ENCODE results near the gene FCAMR. TPM values are rescaled to one million over a fixed set of nuclear protein-coding genes. Genes with fewer than 3 reads are reported as not detected.

The FCAMR gene
- total and polyA plus RNA-seq, 4 donors, result 0.14 to 0.59 (median 0.39) TPM

DNA sequence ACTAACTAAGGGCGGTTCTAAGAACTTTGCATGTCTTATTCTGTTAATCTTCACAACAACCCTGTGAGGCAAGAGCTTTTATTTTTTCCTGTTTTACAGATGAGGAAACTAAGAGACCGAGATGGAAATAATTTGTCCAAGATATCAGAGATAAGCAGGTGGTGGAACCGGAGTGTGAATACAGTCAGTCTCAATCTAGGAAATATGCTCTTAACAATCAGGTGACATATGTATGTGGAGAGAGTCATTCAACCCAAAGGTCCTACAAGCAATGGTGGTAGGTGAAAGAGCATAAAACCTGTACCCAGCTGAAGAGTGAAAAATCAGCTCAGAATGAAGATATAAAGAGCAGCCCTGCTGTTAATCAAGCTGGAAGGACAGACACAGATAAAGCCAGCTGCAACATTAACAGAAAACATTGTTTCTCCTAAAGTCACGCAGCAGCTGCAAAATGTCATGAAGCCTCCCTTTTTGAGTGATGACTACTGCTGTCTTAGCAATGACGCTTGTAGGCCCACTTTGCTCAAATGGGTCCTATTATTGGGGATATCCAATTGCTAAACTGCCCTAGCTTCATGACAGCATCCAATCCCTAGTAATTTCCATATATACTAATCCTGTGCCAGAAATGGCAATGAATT is 30.5 kb upstream of the FCAMR start:
- TF ChIP-seq RAD21 (IDR thresholded peaks at IDR 0.05) (no peak), HNF4A (conservative IDR thresholded peaks at IDR 0.05) (no peak), HNF4G (IDR thresholded peaks at IDR 0.05) (no peak), JUND (IDR thresholded peaks at IDR 0.05) (no peak), TAF1 (conservative IDR thresholded peaks at IDR 0.05) (no peak), RXRA (IDR thresholded peaks at IDR 0.05) (no peak), YY1 (IDR thresholded peaks at IDR 0.05) (no peak)
- TF ChIP-seq, protein P1, sequence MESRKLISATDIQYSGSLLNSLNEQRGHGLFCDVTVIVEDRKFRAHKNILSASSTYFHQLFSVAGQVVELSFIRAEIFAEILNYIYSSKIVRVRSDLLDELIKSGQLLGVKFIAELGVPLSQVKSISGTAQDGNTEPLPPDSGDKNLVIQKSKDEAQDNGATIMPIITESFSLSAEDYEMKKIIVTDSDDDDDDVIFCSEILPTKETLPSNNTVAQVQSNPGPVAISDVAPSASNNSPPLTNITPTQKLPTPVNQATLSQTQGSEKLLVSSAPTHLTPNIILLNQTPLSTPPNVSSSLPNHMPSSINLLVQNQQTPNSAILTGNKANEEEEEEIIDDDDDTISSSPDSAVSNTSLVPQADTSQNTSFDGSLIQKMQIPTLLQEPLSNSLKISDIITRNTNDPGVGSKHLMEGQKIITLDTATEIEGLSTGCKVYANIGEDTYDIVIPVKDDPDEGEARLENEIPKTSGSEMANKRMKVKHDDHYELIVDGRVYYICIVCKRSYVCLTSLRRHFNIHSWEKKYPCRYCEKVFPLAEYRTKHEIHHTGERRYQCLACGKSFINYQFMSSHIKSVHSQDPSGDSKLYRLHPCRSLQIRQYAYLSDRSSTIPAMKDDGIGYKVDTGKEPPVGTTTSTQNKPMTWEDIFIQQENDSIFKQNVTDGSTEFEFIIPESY (IDR thresholded peaks at IDR 0.05), result no peak
- TF ChIP-seq, protein P2, sequence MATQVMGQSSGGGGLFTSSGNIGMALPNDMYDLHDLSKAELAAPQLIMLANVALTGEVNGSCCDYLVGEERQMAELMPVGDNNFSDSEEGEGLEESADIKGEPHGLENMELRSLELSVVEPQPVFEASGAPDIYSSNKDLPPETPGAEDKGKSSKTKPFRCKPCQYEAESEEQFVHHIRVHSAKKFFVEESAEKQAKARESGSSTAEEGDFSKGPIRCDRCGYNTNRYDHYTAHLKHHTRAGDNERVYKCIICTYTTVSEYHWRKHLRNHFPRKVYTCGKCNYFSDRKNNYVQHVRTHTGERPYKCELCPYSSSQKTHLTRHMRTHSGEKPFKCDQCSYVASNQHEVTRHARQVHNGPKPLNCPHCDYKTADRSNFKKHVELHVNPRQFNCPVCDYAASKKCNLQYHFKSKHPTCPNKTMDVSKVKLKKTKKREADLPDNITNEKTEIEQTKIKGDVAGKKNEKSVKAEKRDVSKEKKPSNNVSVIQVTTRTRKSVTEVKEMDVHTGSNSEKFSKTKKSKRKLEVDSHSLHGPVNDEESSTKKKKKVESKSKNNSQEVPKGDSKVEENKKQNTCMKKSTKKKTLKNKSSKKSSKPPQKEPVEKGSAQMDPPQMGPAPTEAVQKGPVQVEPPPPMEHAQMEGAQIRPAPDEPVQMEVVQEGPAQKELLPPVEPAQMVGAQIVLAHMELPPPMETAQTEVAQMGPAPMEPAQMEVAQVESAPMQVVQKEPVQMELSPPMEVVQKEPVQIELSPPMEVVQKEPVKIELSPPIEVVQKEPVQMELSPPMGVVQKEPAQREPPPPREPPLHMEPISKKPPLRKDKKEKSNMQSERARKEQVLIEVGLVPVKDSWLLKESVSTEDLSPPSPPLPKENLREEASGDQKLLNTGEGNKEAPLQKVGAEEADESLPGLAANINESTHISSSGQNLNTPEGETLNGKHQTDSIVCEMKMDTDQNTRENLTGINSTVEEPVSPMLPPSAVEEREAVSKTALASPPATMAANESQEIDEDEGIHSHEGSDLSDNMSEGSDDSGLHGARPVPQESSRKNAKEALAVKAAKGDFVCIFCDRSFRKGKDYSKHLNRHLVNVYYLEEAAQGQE (IDR thresholded peaks at IDR 0.05), result no peak
- WGBS, result 84% methylated on average over 5 of the region's 5 CpGs

DNA sequence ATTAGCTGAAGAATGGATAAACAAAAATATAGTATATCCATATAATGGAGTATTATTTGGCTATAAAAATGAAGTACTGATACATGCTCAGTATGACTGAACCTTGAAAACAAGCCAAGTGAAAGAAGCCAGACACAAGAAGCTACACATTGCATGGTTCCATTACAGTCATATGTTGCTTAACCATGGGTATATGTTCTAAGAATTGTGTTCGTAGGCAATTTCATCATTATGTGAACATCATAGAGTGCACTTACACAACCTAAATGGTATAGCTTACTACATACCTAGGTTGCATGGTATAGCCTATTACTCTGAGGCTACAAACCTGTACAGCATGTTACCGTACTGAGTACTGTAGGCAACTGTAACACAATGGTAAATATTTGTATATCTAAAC is 28.6 kb upstream of the FCAMR start:
- Histone ChIP-seq H3K4me1 (ENCODE audit: control insufficient read depth in 4 of 4, insufficient read depth in 4 of 4, low read length in 3 of 4) (no peaks in the 10 kb centered on the region), H3K4me3 (ENCODE audit: low read depth in 1 of 3, low read length in 3 of 3) (no peak overlapping the region), H3K27ac (ENCODE audit: low read depth in 1 of 2, low read length in 2 of 2) (no peak overlapping the region), H3K27me3 (ENCODE audit: control insufficient read depth in 4 of 4, insufficient read depth in 4 of 4, low read length in 3 of 4) (no peaks in the 10 kb centered on the region), H3K9me3 (ENCODE audit: control insufficient read depth in 4 of 4, low read length in 3 of 4) (no peaks in the 10 kb centered on the region), H3K36me3 (ENCODE audit: control insufficient read depth in 4 of 4, insufficient read depth in 3 of 4, low read depth in 1 of 4, low read length in 3 of 4) (no peaks in the 10 kb centered on the region), H3K9ac (ENCODE audit: low read depth in 1 of 2, low read length in 2 of 2) (no peak overlapping the region)
- DNase-seq (ENCODE audit: low spot score), result no peak
- TF ChIP-seq, protein P2 (IDR thresholded peaks at IDR 0.05), result no peak
- WGBS, result 90% methylated on average over 2 of the region's 2 CpGs

More for the DNA sequence above, 30.5 kb upstream of the FCAMR start:
- Histone ChIP-seq H3K9me3 (ENCODE audit: control insufficient read depth in 4 of 4, low read length in 3 of 4) (no peaks in the 10 kb centered on the region), H3K9ac (ENCODE audit: low read depth in 1 of 2, low read length in 2 of 2) (no peak overlapping the region), H3K36me3 (ENCODE audit: control insufficient read depth in 4 of 4, insufficient read depth in 3 of 4, low read depth in 1 of 4, low read length in 3 of 4) (no peaks in the 10 kb centered on the region), H3K27ac (ENCODE audit: low read depth in 1 of 2, low read length in 2 of 2) (no peak overlapping the region), H3K27me3 (ENCODE audit: control insufficient read depth in 4 of 4, insufficient read depth in 4 of 4, low read length in 3 of 4) (no peaks in the 10 kb centered on the region), H3K4me3 (ENCODE audit: low read depth in 1 of 3, low read length in 3 of 3) (no peak overlapping the region), H3K4me1 (ENCODE audit: control insufficient read depth in 4 of 4, insufficient read depth in 4 of 4, low read length in 3 of 4) (peaks cover 2 to 12% (median 9%) of the 10 kb centered on the region in 4 donors)
- DNase-seq (ENCODE audit: low spot score), result no peak
